Prostate gland (tissue), 2 donors: Measurements from ENCODE around the gene TNFRSF14.

ENCODE experiments used
- CTCF ChIP-seq, 4 experiments: fragments of 200-600 bp in 2 of 4; fragments of 450-650 bp in 2 of 4; sonication (generic) in 2 of 4; IDR thresholded peaks; 1 replicate in 3 of 4; 2 replicates in 1 of 4; pipeline ENCODE4 v1.5.1; 2016 to 2019; ENCODE audit warnings: antibody characterized with exemption in 4 of 4, mild to moderate bottlenecking in 2 of 4, moderate library complexity in 2 of 4
- POLR2A ChIP-seq: fragments of 450-650 bp; IDR thresholded peaks from one replicate; pipeline ENCODE4 v1.6.1; 2016; ENCODE audit warnings: antibody characterized with exemption, mild to moderate bottlenecking

DNA sequence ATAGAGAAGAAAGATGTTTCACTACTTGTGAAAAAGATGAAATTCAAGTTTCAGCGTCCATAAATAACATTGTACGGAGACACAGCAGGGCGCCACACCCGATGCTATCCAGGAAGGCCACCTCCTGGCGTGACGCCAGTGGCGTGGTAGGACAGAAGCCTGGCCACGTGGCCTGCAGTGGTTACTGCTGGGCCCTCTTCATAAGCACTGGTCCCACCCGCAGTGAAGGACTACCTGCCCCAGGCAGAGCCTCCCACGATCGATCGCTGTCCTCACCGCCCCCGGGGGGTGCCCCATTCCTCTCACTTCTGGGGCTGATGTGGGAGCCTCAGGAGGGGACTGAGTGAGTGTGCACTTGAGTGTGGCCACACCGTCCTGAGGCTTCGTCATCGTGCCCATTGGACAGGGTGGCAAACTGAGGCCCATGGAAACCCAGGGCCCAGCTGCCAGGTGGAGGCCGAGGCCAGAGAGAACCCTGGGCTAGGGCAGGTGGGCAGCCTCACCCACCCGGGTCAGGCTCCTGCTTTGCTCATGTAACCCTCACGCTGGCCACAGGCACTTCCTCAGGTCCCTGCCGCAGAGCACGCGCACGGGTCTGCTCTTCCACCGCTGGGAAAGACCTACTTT is 14.4 kb upstream of the TNFRSF14 start:
- TF ChIP-seq CTCF (IDR thresholded peaks at IDR 0.05), result no peak
- TF ChIP-seq POLR2A, result no peak
